GM19351 (cell line): ENCODE results near the gene NFKBIA.
"Not testable (repeated sequence)": the region's sequence is repeated elsewhere in the genome, so short reads cannot be mapped to it uniquely, and the experiment has no call there.

Source experiments
- ATAC-seq: cut with Tn5 transposase; IDR thresholded peaks from one replicate; pipeline ENCODE4 v1.9.1; 2021; ENCODE audit warnings: mild to moderate bottlenecking, moderate library complexity; ENCODE audit not compliant: unreplicated experiment

Gene NFKBIA

GRCh38 chr14:35409595-35409994, 5.0 kb upstream of the NFKBIA start:
- no peak for ATAC-seq

DNA sequence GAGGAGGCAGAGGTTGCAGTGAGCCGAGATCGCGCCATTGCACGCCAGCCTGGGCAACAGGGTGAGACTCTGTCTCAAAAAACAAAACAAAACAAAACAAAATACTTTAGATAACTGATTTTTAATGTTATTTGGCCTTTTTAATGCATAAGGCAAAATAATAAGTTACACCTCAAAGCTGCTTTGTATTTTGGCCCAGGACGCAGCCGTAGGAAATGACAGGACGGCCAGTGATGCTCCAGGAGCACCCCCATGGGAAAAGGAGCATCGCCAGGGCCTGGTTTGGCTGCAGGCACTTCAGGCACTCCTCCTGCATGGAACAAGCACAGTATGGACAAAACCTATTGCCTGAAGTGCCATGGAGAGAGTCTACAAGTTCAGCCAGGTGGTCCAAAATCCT, 3.5 kb upstream of the NFKBIA start:
- no peak for ATAC-seq

DNA sequence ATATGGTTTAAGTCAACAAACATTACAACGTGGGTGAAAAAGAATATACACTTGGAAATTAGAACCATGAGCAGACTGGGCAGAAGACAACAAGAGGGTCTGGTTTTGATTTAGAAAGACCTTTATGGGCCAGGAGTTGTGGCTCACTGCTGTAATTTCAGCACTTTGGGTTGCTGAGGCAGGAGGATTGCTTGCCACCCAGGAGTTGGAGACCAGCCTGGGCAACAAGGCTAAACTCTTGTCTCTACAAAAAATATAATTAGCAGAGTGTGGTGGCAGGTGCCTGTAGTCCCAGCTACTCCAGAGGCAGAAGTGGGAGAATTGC, 2.7 kb upstream of the NFKBIA start:
- ATAC-seq = no peak

DNA sequence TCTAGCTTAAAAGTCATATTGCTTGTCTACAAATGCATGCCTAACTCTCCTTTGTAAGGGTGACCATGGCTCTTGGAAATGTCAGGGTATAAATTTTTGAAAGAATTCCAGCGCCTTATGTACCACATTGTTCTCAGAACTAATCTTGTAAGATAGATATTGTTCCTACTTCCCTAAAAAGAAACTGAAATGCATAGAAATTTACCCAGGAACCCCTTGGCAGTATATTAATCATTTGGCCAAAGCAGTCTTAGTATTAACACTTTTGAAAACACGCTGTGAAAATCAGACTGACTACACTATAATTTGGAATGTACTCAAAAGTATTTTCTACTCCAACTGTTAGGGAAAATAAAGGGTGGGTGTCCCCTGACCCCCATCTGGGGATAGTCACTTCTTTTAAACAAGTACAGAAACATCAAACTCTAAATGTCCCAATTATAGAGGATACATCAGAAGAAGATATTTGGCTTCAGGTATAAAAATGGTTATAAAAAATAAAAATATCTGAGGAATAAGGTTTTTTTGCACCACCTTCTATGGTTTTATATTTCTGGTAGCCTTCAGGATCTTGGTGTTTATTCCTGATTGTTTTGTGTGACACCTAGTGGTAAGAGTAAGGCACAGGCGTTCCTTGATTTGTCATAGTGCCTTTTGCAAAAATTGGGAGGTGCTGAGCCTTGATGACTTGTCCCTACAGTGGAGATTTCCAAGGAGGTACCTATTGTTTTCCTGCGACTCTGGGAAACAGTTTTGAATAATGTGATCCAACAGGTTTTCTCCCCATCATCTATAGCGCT, 2.2 kb upstream of the NFKBIA start:
- no peak for ATAC-seq

DNA sequence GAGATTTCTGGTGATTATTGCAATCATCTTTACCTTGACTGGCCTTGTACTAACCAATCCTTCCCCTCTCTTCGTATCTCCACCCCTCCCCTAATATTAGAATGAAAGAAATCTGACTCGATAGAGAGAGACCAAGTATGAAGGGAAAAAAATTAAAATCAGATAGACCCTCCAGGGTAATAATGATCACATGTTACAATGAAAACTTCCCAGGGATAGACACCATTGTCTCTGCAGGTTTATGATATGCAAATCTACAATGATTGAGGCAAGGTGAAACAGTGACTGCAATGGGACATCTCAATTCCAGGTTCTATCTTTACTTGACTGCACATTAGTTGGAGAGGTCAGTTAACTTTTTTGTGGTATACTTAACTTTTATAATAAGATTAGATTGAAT, 1.5 kb upstream of the NFKBIA start:
- no peak for ATAC-seq

DNA sequence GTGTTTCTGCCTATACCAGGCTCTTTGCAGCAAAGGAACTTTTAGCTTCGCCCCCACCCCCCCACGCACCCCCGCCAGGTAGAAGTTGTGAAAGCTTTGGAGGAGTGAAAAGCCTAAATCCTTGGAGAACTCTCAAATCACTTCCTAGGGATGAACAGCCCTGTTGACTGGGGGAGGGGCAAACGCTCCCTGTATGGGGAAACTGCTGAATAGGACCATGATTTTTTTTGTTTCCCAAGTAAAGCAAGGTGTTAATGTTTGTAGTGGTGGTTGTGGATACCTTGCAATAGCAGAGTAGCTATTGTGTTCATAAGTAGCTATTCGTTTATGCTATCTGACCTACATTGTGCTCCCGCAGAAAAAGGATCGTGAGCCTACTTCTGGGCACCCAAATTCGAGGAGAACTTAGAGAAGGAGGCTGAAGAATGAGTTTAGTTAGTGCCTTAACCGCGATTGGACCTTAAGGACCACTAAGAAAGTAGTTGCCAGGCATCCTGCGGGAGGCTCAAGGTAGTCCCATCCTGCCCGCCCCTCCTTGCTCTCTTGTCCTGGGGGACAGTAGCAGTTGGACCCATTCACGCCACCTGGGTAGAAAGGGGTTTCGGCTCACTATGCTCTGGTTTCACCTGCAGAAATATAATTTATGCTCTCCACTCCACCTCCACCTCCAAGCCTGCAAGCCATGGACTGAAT, 901 bp upstream of the NFKBIA start:
- ATAC-seq = no peak

- ATAC-seq = peak; percentile 52
Observed at GRCh38 chr14:35403603-35404448, 723 bp downstream of the NFKBIA start.

GRCh38 chr14:35403114-35403602, 1.4 kb downstream of the NFKBIA start:
- no peak for ATAC-seq

GRCh38 chr14:35402323-35403113, 2.0 kb downstream of the NFKBIA start:
- no peak for ATAC-seq

- ATAC-seq = no peak
Observed at GRCh38 chr14:35401422-35402265, 2.9 kb downstream of the NFKBIA start.

DNA sequence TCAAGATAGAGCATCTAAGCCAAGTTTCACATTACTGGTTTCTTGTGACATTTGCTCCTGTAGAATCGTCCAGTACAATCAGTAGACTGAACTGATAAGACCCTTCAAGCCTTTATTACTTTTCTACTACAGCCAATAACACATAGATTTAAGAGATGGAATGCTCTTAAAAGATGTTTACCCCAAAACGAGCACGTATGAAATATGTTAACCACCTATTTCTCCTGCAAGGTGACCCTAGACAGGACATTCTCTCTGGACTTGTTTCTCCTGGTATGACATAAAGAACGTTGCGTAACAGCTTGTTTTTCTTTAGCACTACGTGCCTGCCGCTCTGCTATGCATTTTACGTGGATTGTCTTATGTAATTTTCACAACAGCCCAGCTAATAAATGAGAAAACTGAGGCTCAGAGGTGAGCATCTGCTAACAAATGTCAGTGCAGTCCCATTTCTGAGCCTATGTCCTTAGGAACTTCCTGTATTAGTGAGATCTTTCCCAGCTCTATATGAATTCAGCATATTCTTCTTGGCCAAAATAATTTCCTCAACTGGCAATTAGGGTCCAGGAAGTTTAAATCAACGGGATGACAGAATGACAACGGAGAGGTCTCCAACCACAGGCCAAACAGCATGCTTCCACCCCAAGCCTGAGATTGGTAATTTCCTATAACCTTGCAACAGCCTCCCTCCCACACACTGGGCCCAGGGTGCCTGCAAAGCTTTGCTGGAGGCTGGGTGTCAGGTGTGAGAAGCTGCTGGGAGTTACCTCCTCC, 3.7 kb downstream of the NFKBIA start:
- ATAC-seq = no peak

- ATAC-seq = no peak
Observed at GRCh38 chr14:35399083-35399937, 5.2 kb downstream of the NFKBIA start.

GRCh38 chr14:35398071-35398584, 6.4 kb downstream of the NFKBIA start:
- no peak for ATAC-seq

DNA sequence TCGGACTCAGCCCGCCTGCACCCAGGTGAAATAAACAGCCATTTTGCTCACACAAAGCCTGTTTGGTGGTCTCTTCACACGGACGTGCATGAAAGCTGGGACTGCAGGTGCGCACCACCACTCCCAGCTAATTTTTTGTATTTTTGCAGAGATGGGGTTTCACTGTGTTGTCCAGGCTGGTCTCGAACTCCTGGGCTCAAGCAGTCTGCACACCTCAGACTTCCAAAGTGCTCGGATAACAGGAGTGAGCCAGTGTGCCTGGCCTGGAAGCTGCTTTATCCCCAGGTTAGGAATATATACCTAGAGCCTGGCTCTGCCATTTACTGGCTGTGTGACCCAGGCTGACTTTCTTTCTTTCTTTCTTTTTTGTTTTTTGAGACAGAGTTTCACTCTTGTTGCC, 7.9 kb downstream of the NFKBIA start:
- not testable (repeated sequence) for ATAC-seq

DNA sequence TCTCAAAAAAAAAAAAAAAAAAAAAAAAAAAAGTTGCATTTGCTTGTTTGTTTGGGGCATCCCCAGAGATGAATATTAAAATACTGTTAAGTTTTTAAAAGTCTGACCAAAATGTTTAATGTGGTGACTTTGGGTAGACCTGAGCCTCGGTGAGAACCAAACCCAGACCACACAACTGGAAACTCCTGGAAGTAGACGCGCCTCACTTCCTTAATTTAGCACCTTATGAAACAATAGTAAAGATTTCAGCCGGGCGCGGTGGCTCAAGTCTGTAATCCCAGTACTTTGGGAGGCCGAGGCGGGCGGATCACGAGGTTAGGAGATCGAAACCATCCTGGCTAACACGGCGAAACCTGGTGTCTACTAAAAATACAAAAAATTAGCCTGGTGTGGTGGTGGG, 9.3 kb downstream of the NFKBIA start:
- no peak for ATAC-seq

GRCh38 chr14:35394326-35395013, 10.1 kb downstream of the NFKBIA start:
- ATAC-seq = no peak

GRCh38 chr14:35393826-35394225, 10.7 kb downstream of the NFKBIA start:
- ATAC-seq = no peak
